RWPE2 (cell line): ENCODE measurements around the gene HCST.
A peak's percentile ranks its signal among the peaks of the same experiment; 100 is the strongest.

Experiments used
- ATAC-seq: fragments of 200-7000 bp; cut with Tn5 transposase; 3 replicates; pipeline ENCODE4 v1.9.1; 2021; ENCODE audit warnings: low read depth
- DNase-seq: peaks from one replicate; pipeline ENCODE4 v3.0.0-alpha.2; 2020; ENCODE audit warnings: low spot score
- H3K27ac ChIP-seq: fragments of 450-650 bp; 2 replicates; pipeline ENCODE4 v1.5.1; 2017; ENCODE audit warnings: mild to moderate bottlenecking; ENCODE audit not compliant: poor library complexity, severe bottlenecking
- H3K27me3 ChIP-seq: fragments of 250-450 bp; sonication (Bioruptor Pico); 2 replicates; pipeline ENCODE4 v1.5.1; 2021; ENCODE audit warnings: mild to moderate bottlenecking, moderate library complexity; ENCODE audit not compliant: insufficient read depth, poor library complexity, severe bottlenecking
- H3K36me3 ChIP-seq: fragments of 250-450 bp; sonication (Bioruptor Pico); 2 replicates; pipeline ENCODE4 v1.5.1; 2020; ENCODE audit warnings: low read depth, mild to moderate bottlenecking, moderate library complexity
- H3K4me1 ChIP-seq: fragments of 250-450 bp; sonication (Bioruptor Pico); 2 replicates; pipeline ENCODE4 v1.5.1; 2021; ENCODE audit warnings: mild to moderate bottlenecking, moderate library complexity; ENCODE audit not compliant: insufficient read depth, poor library complexity, severe bottlenecking
- H3K4me3 ChIP-seq: fragments of 250-450 bp; sonication (Bioruptor Pico); 2 replicates; pipeline ENCODE4 v1.5.1; 2021; ENCODE audit warnings: mild to moderate bottlenecking, moderate library complexity; ENCODE audit not compliant: severe bottlenecking
- H3K9me3 ChIP-seq: fragments of 250-450 bp; sonication (Bioruptor Pico); 2 replicates; pipeline ENCODE4 v1.5.1; 2021; ENCODE audit warnings: mild to moderate bottlenecking, moderate library complexity; ENCODE audit not compliant: severe bottlenecking
- TF ChIP-seq, protein P1 (sequence below): fragments of 450-650 bp; IDR thresholded peaks from one replicate; pipeline ENCODE4 v1.5.1; 2017; ENCODE audit warnings: mild to moderate bottlenecking, moderate library complexity; ENCODE audit not compliant: poor library complexity, severe bottlenecking

The HCST gene

DNA sequence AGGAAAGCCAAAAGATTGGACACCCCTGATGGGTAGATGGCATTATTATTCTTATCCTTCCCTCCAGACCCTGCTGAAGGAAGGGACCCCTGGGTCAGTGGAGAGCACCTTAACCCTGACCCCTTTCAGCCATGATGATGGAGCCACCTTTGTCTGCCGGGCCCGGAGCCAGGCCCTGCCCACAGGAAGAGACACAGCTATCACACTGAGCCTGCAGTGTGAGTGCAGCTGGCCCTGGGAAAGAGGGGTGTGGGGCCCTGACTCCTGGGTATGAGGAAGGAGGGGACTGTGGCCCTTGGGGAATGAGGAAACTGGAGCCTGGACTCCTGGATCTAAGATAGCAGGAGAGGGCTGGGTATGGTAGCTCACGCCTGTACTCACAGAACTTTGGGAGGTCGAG, 42.9 kb upstream of the HCST start:
- ATAC-seq = no peak
- H3K4me3 ChIP-seq = no peak overlapping the region
- H3K36me3 ChIP-seq = no peaks in the 10 kb centered on the region
- TF ChIP-seq, protein P1, sequence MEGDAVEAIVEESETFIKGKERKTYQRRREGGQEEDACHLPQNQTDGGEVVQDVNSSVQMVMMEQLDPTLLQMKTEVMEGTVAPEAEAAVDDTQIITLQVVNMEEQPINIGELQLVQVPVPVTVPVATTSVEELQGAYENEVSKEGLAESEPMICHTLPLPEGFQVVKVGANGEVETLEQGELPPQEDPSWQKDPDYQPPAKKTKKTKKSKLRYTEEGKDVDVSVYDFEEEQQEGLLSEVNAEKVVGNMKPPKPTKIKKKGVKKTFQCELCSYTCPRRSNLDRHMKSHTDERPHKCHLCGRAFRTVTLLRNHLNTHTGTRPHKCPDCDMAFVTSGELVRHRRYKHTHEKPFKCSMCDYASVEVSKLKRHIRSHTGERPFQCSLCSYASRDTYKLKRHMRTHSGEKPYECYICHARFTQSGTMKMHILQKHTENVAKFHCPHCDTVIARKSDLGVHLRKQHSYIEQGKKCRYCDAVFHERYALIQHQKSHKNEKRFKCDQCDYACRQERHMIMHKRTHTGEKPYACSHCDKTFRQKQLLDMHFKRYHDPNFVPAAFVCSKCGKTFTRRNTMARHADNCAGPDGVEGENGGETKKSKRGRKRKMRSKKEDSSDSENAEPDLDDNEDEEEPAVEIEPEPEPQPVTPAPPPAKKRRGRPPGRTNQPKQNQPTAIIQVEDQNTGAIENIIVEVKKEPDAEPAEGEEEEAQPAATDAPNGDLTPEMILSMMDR = no peak
- no peaks in the 10 kb centered on the region for H3K9me3 ChIP-seq
- H3K27ac ChIP-seq = no peak overlapping the region
- H3K27me3 ChIP-seq = peaks cover 43% of the 10 kb centered on the region
- DNase-seq = no peak
- no peaks in the 10 kb centered on the region for H3K4me1 ChIP-seq

DNA sequence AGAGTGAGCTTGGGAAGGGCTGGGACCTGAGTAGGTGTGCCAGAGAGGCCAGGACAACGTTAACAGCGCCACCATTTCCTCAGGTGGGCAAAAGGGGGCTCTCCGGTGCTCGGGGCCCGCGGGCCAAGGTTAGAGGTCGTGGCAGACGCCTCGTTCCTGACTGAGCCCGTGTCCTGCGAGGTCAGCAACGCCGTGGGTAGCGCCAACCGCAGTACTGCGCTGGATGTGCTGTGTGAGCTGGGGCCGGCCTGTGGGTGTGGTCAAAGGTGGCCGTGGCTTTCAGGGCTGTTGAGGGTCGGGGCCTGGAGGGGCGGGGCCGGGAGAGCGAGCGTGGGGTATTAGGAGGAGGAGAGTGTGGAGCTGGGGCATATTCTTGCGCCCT, 41.9 kb upstream of the HCST start:
- TF ChIP-seq, protein P1 = no peak
- ATAC-seq = no peak
- H3K4me3 ChIP-seq = no peak overlapping the region
- H3K27ac ChIP-seq = no peak overlapping the region
- no peak for DNase-seq
- no peaks in the 10 kb centered on the region for H3K36me3 ChIP-seq
- H3K27me3 ChIP-seq = peaks cover 41% of the 10 kb centered on the region
- no peaks in the 10 kb centered on the region for H3K4me1 ChIP-seq
- no peaks in the 10 kb centered on the region for H3K9me3 ChIP-seq

DNA sequence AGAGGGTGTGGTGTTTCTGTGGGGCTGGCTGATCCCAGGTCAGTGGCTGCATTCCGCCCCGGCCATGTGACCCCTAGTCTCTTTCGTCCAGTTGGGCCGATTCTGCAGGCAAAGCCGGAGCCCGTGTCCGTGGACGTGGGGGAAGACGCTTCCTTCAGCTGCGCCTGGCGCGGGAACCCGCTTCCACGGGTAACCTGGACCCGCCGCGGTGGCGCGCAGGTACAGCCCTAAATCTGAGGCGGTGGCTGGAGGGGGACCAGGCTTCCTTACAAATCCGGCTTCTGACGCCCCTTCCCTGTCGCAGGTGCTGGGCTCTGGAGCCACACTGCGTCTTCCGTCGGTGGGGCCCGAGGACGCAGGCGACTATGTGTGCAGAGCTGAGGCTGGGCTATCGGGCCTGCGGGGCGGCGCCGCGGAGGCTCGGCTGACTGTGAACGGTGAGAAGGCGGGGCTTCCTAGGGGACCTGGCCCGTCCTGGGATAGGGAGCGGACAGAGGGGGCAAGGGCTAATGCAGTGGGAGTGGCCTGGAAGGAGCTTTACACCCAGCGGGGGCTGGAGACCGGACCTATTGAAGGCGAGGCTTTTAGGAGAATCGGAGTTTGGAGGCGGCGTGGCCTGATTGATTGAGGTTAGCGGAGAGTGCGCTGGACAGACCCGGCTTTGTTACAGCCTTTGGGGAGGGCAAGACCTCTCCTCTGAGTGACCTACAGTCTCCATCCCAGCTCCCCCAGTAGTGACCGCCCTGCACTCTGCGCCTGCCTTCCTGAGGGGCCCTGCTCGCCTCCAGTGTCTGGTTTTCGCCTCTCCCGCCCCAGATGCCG, 41.3 kb upstream of the HCST start:
- Histone ChIP-seq H3K4me3 (no peak overlapping the region), H3K4me1 (no peaks in the 10 kb centered on the region), H3K27me3 (peaks cover 35% of the 10 kb centered on the region), H3K27ac (no peak overlapping the region), H3K36me3 (no peaks in the 10 kb centered on the region), H3K9me3 (no peaks in the 10 kb centered on the region)
- ATAC-seq (peak; percentile 57), DNase-seq (no peak)
- TF ChIP-seq, protein P1 = no peak

DNA sequence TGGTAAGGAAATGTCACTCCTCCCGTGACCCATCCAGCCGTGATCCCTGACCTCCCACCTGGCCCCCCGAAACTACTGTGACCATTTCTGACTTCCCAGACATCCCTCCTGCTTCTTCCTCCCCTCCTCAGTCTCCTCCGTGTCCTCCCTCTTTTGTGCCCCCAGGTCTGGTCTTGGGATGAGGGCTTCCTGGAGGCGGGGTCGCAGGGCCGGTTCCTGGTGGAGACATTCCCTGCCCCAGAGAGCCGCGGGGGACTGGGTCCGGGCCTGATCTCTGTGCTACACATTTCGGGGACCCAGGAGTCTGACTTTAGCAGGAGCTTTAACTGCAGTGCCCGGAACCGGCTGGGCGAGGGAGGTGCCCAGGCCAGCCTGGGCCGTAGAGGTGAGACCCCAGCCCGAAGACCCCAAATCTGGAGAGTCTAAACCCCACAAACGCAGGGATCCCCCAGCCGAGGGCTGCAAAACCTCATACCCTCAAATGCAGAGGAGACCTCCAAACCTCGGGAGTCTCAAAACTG, 40.6 kb upstream of the HCST start:
- TF ChIP-seq, protein P1 = no peak
- H3K4me1 ChIP-seq = no peaks in the 10 kb centered on the region
- ATAC-seq (no peak), DNase-seq (no peak)
- H3K27ac ChIP-seq = no peak overlapping the region
- H3K27me3 ChIP-seq = peaks cover 28% of the 10 kb centered on the region
- no peaks in the 10 kb centered on the region for H3K9me3 ChIP-seq
- H3K36me3 ChIP-seq = no peaks in the 10 kb centered on the region
- no peak overlapping the region for H3K4me3 ChIP-seq

DNA sequence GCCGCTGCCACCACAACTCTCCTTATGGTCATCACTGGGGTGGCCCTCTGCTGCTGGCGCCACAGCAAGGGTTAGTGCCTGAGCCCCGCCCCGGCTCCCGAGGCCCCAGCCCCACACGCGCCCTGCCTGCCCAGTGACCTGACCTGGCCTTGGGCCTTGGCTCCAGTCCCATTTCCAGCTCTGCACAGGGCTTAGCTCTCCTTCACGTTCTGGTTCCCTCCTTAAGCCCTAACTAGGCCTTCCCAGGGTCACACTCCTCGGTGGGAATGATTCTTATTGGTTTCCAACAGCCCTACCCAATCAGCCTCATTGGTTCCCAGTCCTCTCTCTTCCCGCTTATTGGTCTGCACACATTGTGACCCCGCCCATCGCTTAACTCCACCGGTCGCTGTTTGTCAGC, 39.8 kb upstream of the HCST start:
- H3K4me3 ChIP-seq = no peak overlapping the region
- no peak overlapping the region for H3K27ac ChIP-seq
- DNase-seq = no peak
- no peaks in the 10 kb centered on the region for H3K36me3 ChIP-seq
- no peaks in the 10 kb centered on the region for H3K9me3 ChIP-seq
- peaks cover 27% of the 10 kb centered on the region for H3K27me3 ChIP-seq
- ATAC-seq = no peak
- H3K4me1 ChIP-seq = no peaks in the 10 kb centered on the region
- TF ChIP-seq, protein P1 = no peak
